Muscle of leg (tissue), 9 donors: ENCODE data around the gene MESD. TPM values are rescaled to one million over a fixed set of nuclear protein-coding genes. Genes with fewer than 3 reads are reported as not detected.

Source experiments
- polyA plus RNA-seq, 8 donors: library from polyadenylated mRNA; unstranded; fragments of 120-200 nt; gene quantifications; one replicate each; pipeline versions ENCODE4 v1.2.1 to v1.2.3, GENCODE V29; 2013; ENCODE audit warnings: inconsistent platforms in 1 of 8, low replicate concordance in 1 of 8; ENCODE audit not compliant: insufficient read length in 8 of 8, insufficient read depth in 1 of 8
- total RNA-seq: library from RNA; stranded (reverse); fragments of 120-200 nt; gene quantifications from one replicate; pipeline ENCODE4 v1.2.4, GENCODE V29; 2013

MESD gene
- total and polyA plus RNA-seq, 9 donors, result 18.0 to 26.7 (median 22.3) TPM

Other genes with a start within 250 kb of the MESD start
- gene CEMIP, start 210.4 kb downstream of the MESD start, total RNA-seq, result 0.93 TPM
- 1 to 10 TPM; 1.4 to 3.0 (median 2.3) TPM for gene CEMIP, start 210.4 kb downstream of the MESD start, polyA plus RNA-seq
- 7.8 TPM for gene TLNRD1, start 11.1 kb upstream of the MESD start, total RNA-seq
- gene TLNRD1, start 11.1 kb upstream of the MESD start, polyA plus RNA-seq, result 10 to 100 TPM; 12.9 to 18.2 (median 15.8) TPM
- 0.58 TPM for gene CFAP161, start 144.5 kb upstream of the MESD start, total RNA-seq
- under 1 TPM in 7 of 8 donors, not detected in 1; 0.33 to 0.62 (median 0.53) TPM for gene CFAP161, start 144.5 kb upstream of the MESD start, polyA plus RNA-seq
- 3.9 TPM for gene IL16, start 207.1 kb upstream of the MESD start, total RNA-seq
- 1 to 10 TPM; 4.2 to 8.9 (median 7.4) TPM for gene IL16, start 207.1 kb upstream of the MESD start, polyA plus RNA-seq